Stimulated activated naive CD4-positive, alpha-beta T cell treated with Interleukin-2 at 50 U/mL for 16 hours (primary cell): ENCODE results near the gene PAH.

Experiments used
- DNase-seq: peaks from one replicate; lab custom pipeline; 2025; lab: John Stamatoyannopoulos, UW

The PAH gene

DNA sequence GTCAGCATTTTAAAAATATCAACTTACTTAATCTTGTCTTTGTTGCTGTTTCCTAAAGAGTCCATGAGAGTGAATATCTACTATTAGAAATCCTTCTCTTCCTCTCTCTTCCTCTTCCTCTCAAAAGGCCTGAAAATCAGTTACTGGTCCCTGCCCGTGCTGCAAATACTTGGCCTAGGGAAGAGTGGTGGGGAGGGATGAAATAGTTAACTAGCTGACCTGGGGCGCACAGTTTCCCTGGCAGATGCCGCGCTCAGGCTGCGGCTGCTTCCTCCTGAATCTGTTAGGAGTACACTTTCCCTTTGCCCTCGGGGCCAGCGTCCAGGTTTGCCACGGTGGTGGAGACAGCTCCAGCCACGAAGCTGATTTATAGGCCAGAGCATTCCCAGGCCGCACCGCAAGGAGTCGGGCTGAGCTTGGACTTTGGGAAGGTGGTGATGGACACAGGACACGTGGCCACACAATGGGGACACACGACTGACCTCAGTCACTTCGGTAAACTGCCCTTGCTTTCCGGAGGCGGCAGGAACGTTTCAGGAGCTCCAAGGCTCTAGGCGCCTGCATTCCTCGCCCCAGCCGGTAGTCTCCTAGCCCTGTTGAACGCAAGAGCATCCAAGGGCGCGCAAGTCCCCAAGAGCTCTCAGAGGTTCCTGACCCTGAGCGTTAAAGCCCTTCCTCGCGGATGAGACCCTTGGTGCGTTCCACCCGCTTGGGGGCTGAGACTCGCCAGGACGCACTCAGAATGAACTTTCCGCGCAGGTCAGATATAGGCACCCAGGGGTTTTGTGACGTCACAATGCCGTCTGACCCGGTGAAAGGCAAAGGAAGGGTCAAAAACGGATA is 33.3 kb upstream of the PAH start:
- DNase-seq: no peak

- peak; percentile 17 for DNase-seq
Measured at GRCh38 chr12:102948941-102949352, 31.9 kb upstream of the PAH start.

- DNase-seq: no peak
Measured at GRCh38 chr12:102946042-102946441, 29.0 kb upstream of the PAH start.

- DNase-seq: no peak
Measured at GRCh38 chr12:102939670-102940222, 22.7 kb upstream of the PAH start.

GRCh38 chr12:102939059-102939458 is 22.0 kb upstream of the PAH start:
- DNase-seq: no peak

- no peak for DNase-seq
Measured at GRCh38 chr12:102933168-102933567, 16.1 kb upstream of the PAH start.

DNA sequence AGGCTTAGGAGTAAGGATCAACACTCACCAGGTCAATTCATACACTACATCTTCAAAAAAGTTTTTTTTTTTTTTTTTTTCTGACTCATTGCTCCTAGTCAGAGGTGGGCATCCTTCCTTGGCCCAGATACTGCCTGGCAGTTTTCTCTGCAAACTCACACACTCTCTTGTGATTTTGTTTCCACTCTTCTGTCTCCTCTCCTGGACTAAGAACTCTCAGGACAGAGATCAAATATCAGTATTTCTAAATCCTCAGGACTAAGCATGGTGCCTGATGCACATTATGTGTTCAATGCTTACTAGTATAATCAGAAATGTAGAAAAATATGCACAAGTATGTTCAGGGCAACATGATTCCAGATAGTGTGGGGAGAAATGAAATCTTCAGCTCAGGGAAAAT is 10.2 kb upstream of the PAH start:
- no peak for DNase-seq

DNA sequence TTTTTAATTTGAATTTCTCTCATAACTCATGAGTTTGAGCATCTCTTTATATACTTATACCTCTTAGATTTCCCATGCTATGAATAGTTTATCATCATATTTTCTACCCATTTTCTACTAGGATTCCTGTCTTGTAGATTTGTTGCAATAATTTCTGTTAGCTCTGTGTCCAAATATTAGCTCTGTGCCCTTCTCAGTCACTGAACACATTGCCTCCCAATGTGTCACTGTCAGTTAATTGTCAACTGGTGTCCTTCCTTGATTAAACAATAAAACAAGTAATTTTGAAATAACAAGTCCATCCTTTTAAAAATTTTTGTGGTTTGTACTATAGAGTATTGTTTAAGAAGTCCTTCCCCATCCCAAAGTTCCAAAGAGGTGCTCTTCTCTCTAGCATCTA is 4.2 kb upstream of the PAH start:
- no peak for DNase-seq

DNA sequence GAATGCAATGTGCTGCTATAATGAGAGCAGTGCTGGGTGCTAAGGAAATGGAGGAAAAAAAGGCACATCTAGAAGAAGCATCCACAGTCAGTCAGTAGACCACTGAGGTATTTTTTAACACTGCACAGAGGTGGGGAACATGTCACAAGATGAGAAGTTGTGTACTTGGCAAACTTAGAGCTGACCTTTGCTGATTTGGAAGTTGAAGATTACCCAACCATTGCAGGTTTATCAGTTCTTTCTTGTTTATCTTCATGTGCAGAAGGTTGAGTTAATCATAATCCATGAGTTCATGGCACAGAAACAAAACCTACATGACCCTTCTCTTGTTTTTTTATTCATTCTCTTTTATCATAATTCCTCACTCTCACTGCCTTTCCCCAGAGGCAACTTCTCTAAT is 3.2 kb upstream of the PAH start:
- no peak for DNase-seq

DNA sequence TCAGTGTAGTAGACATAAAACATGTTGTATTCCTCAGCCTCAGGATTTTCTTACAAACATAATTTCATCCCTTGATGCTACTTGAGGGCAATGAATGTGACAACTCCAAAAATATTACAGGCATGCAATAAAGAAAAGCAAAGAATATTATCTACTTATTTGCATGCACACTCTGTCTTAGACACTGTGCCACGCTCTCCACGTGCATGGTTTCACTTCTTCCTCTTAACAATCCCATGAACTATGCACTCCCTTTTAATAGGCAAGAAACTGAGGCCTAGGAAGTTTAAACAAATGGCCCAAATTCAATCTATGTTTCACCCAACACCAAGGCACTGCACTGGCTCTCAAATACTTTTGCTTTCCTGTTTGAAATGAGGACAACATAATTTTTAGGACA is 1.8 kb upstream of the PAH start:
- no peak for DNase-seq

- DNase-seq: no peak
Measured at GRCh38 chr12:102916252-102917025, 605 bp downstream of the PAH start.

DNA sequence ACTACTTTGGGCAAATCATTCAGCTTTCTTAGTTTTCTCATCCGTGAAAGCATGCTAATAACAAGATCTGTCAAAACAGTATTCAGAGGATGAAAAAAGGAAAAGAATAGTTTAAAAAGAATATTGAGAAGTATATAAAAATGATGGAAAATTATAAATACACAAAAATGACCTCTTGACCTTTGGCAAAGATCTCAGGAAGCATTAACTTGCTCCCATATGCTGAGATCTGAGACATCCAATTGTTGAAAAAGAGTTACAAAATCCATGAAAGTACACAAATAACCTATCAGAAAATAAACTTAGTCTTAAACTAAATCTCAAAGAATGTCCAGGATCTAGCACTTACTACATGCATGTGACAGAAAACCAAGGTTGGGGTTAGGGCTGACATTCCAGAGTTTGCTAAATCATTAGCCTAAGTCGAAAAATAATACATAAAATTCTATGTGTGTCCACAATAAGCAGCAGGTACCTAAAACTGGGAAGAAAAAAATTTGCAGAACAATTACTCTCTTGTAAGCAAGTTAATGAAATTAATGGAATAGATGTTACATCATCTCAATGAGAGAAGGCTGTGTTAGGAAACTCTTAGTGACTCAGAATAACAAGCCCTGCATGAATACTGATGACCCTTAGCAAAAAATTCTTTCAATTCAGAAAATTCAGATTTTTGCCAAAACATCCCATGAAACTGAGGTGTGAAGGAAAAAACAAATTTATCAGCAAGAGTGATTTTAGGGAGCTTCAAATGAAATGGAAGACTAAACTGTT is 3.4 kb downstream of the PAH start:
- DNase-seq: no peak

- no peak for DNase-seq
Measured at GRCh38 chr12:102912258-102912657, 4.8 kb downstream of the PAH start.

GRCh38 chr12:102911320-102911719 is 5.7 kb downstream of the PAH start:
- no peak for DNase-seq

DNA sequence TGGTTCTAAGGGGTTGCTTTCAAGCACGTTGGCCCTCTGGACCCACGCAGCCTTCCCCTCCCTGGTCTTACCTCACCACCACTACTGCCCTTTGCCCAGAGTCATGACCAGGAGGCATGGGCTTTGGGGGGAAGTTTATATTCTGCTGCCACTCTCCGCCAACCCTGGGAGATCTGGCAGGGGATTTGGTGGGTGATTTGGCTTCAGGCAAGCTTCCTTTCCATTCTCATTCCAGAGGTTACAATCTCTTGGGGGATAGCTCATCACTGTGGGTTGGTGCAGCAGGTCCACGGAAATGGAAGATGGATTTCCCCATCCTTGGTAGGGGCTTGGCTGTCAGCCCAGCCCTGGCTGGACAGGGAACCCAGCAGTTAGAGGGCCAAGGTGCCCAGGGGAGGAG is 6.3 kb downstream of the PAH start:
- DNase-seq: no peak

DNA sequence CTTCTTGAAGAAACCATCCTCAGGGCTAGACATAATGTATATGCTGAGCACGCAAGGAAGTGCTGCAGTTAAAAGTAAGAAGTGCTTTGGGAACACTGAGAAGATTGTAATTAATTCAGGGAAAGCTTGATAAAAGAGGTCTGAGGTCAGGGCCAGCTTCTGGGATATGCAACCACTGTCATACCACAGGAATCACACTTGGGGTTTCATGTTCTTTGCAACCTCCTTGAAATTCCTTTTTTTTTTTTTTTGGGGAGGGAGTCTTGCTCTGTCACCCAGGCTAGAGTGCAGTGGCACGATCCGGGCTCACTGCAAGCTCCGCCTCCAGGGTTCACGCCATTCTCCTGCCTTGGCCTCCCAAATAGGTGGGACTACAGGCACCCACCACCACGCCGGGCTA is 6.9 kb downstream of the PAH start:
- no peak for DNase-seq

DNA sequence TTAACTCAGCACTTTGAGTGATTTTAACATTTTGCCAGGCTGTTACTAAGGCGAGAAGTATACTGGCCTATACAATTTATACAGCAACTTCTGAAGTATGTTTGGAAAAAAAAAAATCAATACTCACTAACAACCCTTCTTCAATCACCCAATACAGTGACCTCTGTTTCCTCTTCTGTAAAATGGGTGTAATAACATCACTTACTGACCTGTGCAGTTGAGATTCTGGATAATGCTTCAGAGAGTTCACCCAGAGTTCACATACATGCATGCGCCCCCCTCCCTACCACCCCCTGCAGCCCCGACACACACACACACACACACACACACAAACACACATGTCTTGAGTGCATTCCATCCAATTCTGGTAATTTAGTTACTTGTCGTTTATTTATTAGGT is 9.1 kb downstream of the PAH start:
- DNase-seq: no peak

GRCh38 chr12:102905229-102905628 is 11.8 kb downstream of the PAH start:
- no peak for DNase-seq

GRCh38 chr12:102903337-102904007 is 13.6 kb downstream of the PAH start:
- no peak for DNase-seq

GRCh38 chr12:102902093-102902492 is 15.0 kb downstream of the PAH start:
- DNase-seq: no peak

- DNase-seq: no peak
Measured at GRCh38 chr12:102900389-102900788, 16.7 kb downstream of the PAH start.

- no peak for DNase-seq
Measured at GRCh38 chr12:102896067-102896466, 21.0 kb downstream of the PAH start.
